CD4-positive, alpha-beta T cell treated with Interleukin-15 for 1 hour (primary cell): Measurements from ENCODE around the gene ZFP36L1.

ENCODE experiments used
- DNase-seq: peaks from one replicate; pipeline ENCODE4 v3.0.0-alpha.2; 2020

ZFP36L1 gene

GRCh38 chr14:68795597-68796417, 2.9 kb upstream of the ZFP36L1 start:
- peak; percentile 89 for DNase-seq

GRCh38 chr14:68794851-68795596, 2.2 kb upstream of the ZFP36L1 start:
- DNase-seq, result peak; percentile 60

- peak; percentile 88 for DNase-seq
These were observed 1.4 kb upstream of the ZFP36L1 start for GRCh38 chr14:68794130-68794850.

GRCh38 chr14:68793734-68794129, 865 bp upstream of the ZFP36L1 start:
- DNase-seq, result peak; percentile 56

GRCh38 chr14:68792678-68792978, 239 bp downstream of the ZFP36L1 start:
- DNase-seq, result no peak

- DNase-seq, result no peak
These were observed 777 bp downstream of the ZFP36L1 start for GRCh38 chr14:68791902-68792677.

GRCh38 chr14:68791078-68791901, 1.6 kb downstream of the ZFP36L1 start:
- no peak for DNase-seq

- peak; percentile 54 for DNase-seq
These were observed 2.2 kb downstream of the ZFP36L1 start for GRCh38 chr14:68790644-68791077.

GRCh38 chr14:68789821-68790643, 2.8 kb downstream of the ZFP36L1 start:
- DNase-seq, result no peak

GRCh38 chr14:68788996-68789820, 3.7 kb downstream of the ZFP36L1 start:
- DNase-seq, result peak; percentile 88

GRCh38 chr14:68788275-68788995, 4.4 kb downstream of the ZFP36L1 start:
- no peak for DNase-seq

GRCh38 chr14:68787092-68787992, 5.5 kb downstream of the ZFP36L1 start:
- peak; percentile 42 for DNase-seq

GRCh38 chr14:68786491-68787091, 6.3 kb downstream of the ZFP36L1 start:
- DNase-seq, result no peak

GRCh38 chr14:68785534-68786490, 7.1 kb downstream of the ZFP36L1 start:
- peak; percentile 50 for DNase-seq

GRCh38 chr14:68784978-68785533, 7.8 kb downstream of the ZFP36L1 start:
- no peak for DNase-seq

GRCh38 chr14:68784226-68784910, 8.5 kb downstream of the ZFP36L1 start:
- no peak for DNase-seq
